Endothelial cell of umbilical vein (primary cell): Measurements from ENCODE around the gene CIBAR2. TPM values are rescaled to one million over a fixed set of nuclear protein-coding genes. Genes with fewer than 3 reads are reported as not detected.

Experiments
- BruUV-seq: library from RNA; stranded (reverse); fragments of 400-500 nt; replicated peaks from 2 replicates; lab custom pipeline; 2021; lab: Mats Ljungman, UMichigan
- CTCF ChIA-PET: fragments of 300-600, 350-600 bp; sonication (Branson Sonifier 250); formaldehyde crosslinking; loops from one replicate; lab custom pipeline; 2021; ENCODE audit warnings: antibody characterized with exemption, inconsistent platforms; lab: Charles Lee
- POLR2A ChIA-PET: fragments of 300-600, 350-600 bp; sonication (Branson Sonifier 250); formaldehyde crosslinking; loops from one replicate; lab custom pipeline; 2021; ENCODE audit warnings: antibody characterized with exemption, inconsistent platforms; lab: Charles Lee
- DNase-seq: peaks from one replicate; pipeline ENCODE4 v3.0.0-alpha.2; 2011; ENCODE audit warnings: low read depth, low spot score
- FAIRE-seq: peaks from 2 replicates; lab custom pipeline; 2011; peaks lifted over from hg19 to GRCh38; lab: Jason Lieb, UNC
- H2AFZ ChIP-seq: 2 replicates; pipeline ENCODE4 v1.6.0; 2012; ENCODE audit warnings: low read depth, low read length, control low read depth, inconsistent platforms
- H3K27ac ChIP-seq: 2 replicates; pipeline ENCODE4 v1.5.1; 2011; ENCODE audit warnings: low read depth, mild to moderate bottlenecking, control low read depth, low read length, moderate library complexity; ENCODE audit not compliant: insufficient read depth
- H3K27me3 ChIP-seq, 2 experiments: 2 replicates each; pipeline versions ENCODE4 v1.6.0 to v1.6.1; 2011; ENCODE audit warnings: low read length in 2 of 2, mixed read lengths in 1 of 2; ENCODE audit not compliant: control insufficient read depth in 2 of 2, insufficient read depth in 2 of 2
- H3K36me3 ChIP-seq, 2 experiments: 2 replicates in 1 of 2; 3 replicates in 1 of 2; pipeline ENCODE4 v1.5.1; 2011; ENCODE audit warnings: low read length in 2 of 2, mild to moderate bottlenecking in 1 of 2, moderate library complexity in 1 of 2; ENCODE audit not compliant: control insufficient read depth in 2 of 2, insufficient read depth in 2 of 2; ENCODE audit errors: extremely low read depth in 1 of 2
- H3K4me1 ChIP-seq: 3 replicates; pipeline ENCODE4 v1.5.1; 2011; ENCODE audit warnings: mild to moderate bottlenecking, low read length; ENCODE audit not compliant: control insufficient read depth, insufficient read depth; ENCODE audit errors: extremely low read depth
- H3K4me2 ChIP-seq: 2 replicates; pipeline ENCODE4 v1.6.1; 2011; ENCODE audit warnings: low read length, control low read depth, mixed read lengths; ENCODE audit not compliant: insufficient read depth
- H3K4me3 ChIP-seq, 3 experiments: fragments of 200-600 bp in 1 of 3; sonication (generic), shearing (Covaris generic) in 1 of 3; replicated peaks in 1 of 3; 2 replicates each; pipeline ENCODE4 v1.5.1; 2011 to 2016; ENCODE audit warnings: control low read depth in 3 of 3, low read length in 3 of 3, mild to moderate bottlenecking in 2 of 3, inconsistent platforms in 1 of 3, low read depth in 1 of 3, moderate library complexity in 1 of 3; ENCODE audit not compliant: insufficient read depth in 1 of 3
- H3K79me2 ChIP-seq: 2 replicates; pipeline ENCODE4 v1.6.0; 2012; ENCODE audit warnings: low read length, inconsistent platforms; ENCODE audit not compliant: control insufficient read depth, insufficient read depth
- H3K9ac ChIP-seq: replicated peaks from 2 replicates; pipeline ENCODE3; 2011; ENCODE audit warnings: low read length, control low read depth; ENCODE audit not compliant: insufficient read depth; ENCODE audit errors: extremely low read depth
- H3K9me1 ChIP-seq: replicated peaks from 3 replicates; pipeline ENCODE4 v1.6.0; 2011; ENCODE audit warnings: mild to moderate bottlenecking, low read length; ENCODE audit not compliant: control insufficient read depth, insufficient read depth; ENCODE audit errors: extremely low read depth
- H3K9me3 ChIP-seq: replicated peaks from 2 replicates; pipeline ENCODE4 v1.5.1; 2012; ENCODE audit warnings: low read length, inconsistent platforms; ENCODE audit not compliant: control insufficient read depth, insufficient read depth
- H4K20me1 ChIP-seq: replicated peaks from 2 replicates; pipeline ENCODE3; 2011; ENCODE audit warnings: mild to moderate bottlenecking, low read length; ENCODE audit not compliant: control insufficient read depth, insufficient read depth; ENCODE audit errors: extremely low read depth
- CTCF ChIP-seq, 2 donors: IDR thresholded peaks; 1 replicate in 1 of 2; 2 replicates in 1 of 2; pipeline ENCODE4 v1.5.1; 2011; ENCODE audit warnings: low read length in 2 of 2, mild to moderate bottlenecking in 2 of 2, moderate library complexity in 2 of 2, control low read depth in 1 of 2, inconsistent platforms in 1 of 2, low read depth in 1 of 2; ENCODE audit not compliant: insufficient read depth in 1 of 2; ENCODE audit errors: extremely low read depth in 1 of 2
- EZH2 ChIP-seq: IDR thresholded peaks from 2 replicates; pipeline ENCODE4 v1.6.1; 2012; ENCODE audit warnings: borderline replicate concordance, low read depth, mild to moderate bottlenecking, moderate library complexity, low read length, inconsistent platforms; ENCODE audit not compliant: severe bottlenecking
- FOS ChIP-seq: IDR thresholded peaks from 2 replicates; pipeline ENCODE4 v1.6.1; 2011; ENCODE audit warnings: mild to moderate bottlenecking, low read length, moderate library complexity, borderline replicate concordance; ENCODE audit not compliant: insufficient read depth
- GATA2 ChIP-seq: IDR thresholded peaks from 2 replicates; pipeline ENCODE4 v1.7.0; 2011; ENCODE audit warnings: low read depth, mild to moderate bottlenecking, moderate library complexity, mixed read lengths, low read length; ENCODE audit not compliant: insufficient read length, insufficient read depth
- JUN ChIP-seq: IDR thresholded peaks from 2 replicates; pipeline ENCODE4 v1.6.1; 2011; ENCODE audit warnings: borderline replicate concordance, low read depth; ENCODE audit not compliant: insufficient read length, insufficient read depth
- MYC ChIP-seq: IDR thresholded peaks from one replicate; pipeline ENCODE4 v1.6.1; 2011; ENCODE audit warnings: mild to moderate bottlenecking, low read depth, low read length
- POLR2A ChIP-seq: IDR thresholded peaks from 2 replicates; pipeline ENCODE4 v1.6.1; 2012; ENCODE audit warnings: low read depth, mild to moderate bottlenecking, control low read depth, low read length
- POLR2AphosphoS5 ChIP-seq: IDR thresholded peaks from 2 replicates; pipeline ENCODE4 v1.6.1; 2012; ENCODE audit warnings: low read depth, mild to moderate bottlenecking, control low read depth, low read length, moderate library complexity; ENCODE audit not compliant: insufficient read depth
- dilution Hi-C: fragments of 300-500 bp; cut with MboI; formaldehyde crosslinking; loops from one replicate; pipeline ENCODE4 v1.15.0; 2019; ENCODE audit warnings: low sequenced_read_pairs; ENCODE audit not compliant: extremely low pct_ligation_motif_present
- intact Hi-C: fragments of 100-400 bp; cut with micrococcal nuclease; formaldehyde crosslinking; loops from one replicate; pipeline ENCODE4 v1.10.0; 2022
- polyA plus RNA-seq, 4 experiments: library from polyadenylated mRNA; depleted of rRNA in 3 of 4; stranded (reverse) in 3 of 4; unstranded in 1 of 4; fragments of >200 nt; gene quantifications; 2 replicates each; pipeline versions ENCODE4 v1.2.1 to v1.2.3, GENCODE V29; 2011 to 2012; ENCODE audit warnings: missing spikeins in 1 of 4
- total RNA-seq: library from RNA; stranded (reverse); gene quantifications from 2 replicates; pipeline ENCODE4 v1.2.3, GENCODE V29; 2021
- TF ChIP-seq, protein P1 (sequence below): IDR thresholded peaks from 2 replicates; pipeline ENCODE4 v1.6.1; 2011; ENCODE audit not compliant: insufficient read depth, insufficient read length

CIBAR2 gene
- total and polyA plus RNA-seq, 2 donors (not counting 3 experiments of a cell fraction or from before 2014, with no cell fraction given) = 0.07 TPM; not detected in 1

- intact Hi-C loops = no loop called here
- no peaks in the 10 kb centered on the region for H4K20me1 ChIP-seq
- no peaks in the 10 kb centered on the region for H3K9me1 ChIP-seq
- dilution Hi-C loops = no loop called here
- H3K9ac ChIP-seq = no peak overlapping the region
- H3K4me3 ChIP-seq = no peak overlapping the region
- no peak for FAIRE-seq
- no peak for DNase-seq
- no TSS peak for BruUV-seq
- no peaks in the 10 kb centered on the region for H3K36me3 ChIP-seq
- TF ChIP-seq POLR2AphosphoS5 = no peak
- no peak for TF ChIP-seq POLR2A
- TF ChIP-seq EZH2 = no peak
- no peak for TF ChIP-seq GATA2
- no peak for TF ChIP-seq MYC
- TF ChIP-seq, protein P1, sequence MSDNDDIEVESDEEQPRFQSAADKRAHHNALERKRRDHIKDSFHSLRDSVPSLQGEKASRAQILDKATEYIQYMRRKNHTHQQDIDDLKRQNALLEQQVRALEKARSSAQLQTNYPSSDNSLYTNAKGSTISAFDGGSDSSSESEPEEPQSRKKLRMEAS = no peak
- TF ChIP-seq FOS = no peak
- no peak for TF ChIP-seq CTCF (IDR thresholded peaks at IDR 0.05; ENCODE audit: extremely low read depth in 1 of 2, insufficient read depth in 1 of 2, low read depth in 1 of 2, low read length in 2 of 2)
- no peak for TF ChIP-seq JUN
- CTCF ChIA-PET = no interaction called here
- H3K27ac ChIP-seq = no peak overlapping the region
- POLR2A ChIA-PET = no interaction called here
- no peaks in the 10 kb centered on the region for H3K79me2 ChIP-seq
- no peak overlapping the region for H2AFZ ChIP-seq
- no peak overlapping the region for H3K4me2 ChIP-seq
- no peaks in the 10 kb centered on the region for H3K4me1 ChIP-seq
- H3K27me3 ChIP-seq = peaks cover 0 to 3% of the 10 kb centered on the region in 2 experiments
- no peaks in the 10 kb centered on the region for H3K9me3 ChIP-seq
Measured at GRCh38 chr16:85092851-85093250, 19.4 kb downstream of the CIBAR2 start.
